K562 (cell line): Measurements from ENCODE around the gene CREM. TPM values are rescaled to one million over a fixed set of nuclear protein-coding genes. Genes with fewer than 3 reads are reported as not detected.

Source experiments
- ASH1L ChIP-seq: fragments of 450-650 bp; IDR thresholded peaks from 2 replicates; pipeline ENCODE4 v1.6.1; 2018; ENCODE audit warnings: borderline replicate concordance, mild to moderate bottlenecking, low read depth; ENCODE audit not compliant: partially characterized antibody
- DNMT1 ChIP-seq: fragments of 450-650 bp; IDR thresholded peaks from 2 replicates; pipeline ENCODE4 v1.6.1; 2016; ENCODE audit warnings: antibody characterized with exemption, mild to moderate bottlenecking
- ELK3 ChIP-seq: fragments of 450-650 bp; formaldehyde crosslinking; IDR thresholded peaks from 2 replicates; pipeline ENCODE4 v1.4.0; 2020; ENCODE audit warnings: mild to moderate bottlenecking
- FOXA3 ChIP-seq, 2 experiments: fragments of 450-650 bp in 1 of 2; sonication (generic) in 1 of 2; formaldehyde crosslinking; IDR thresholded peaks in 1 of 2; conservative IDR thresholded peaks in 1 of 2; 2 replicates each; pipeline versions ENCODE4 v1.4.0 to v1.8.0; 2020 to 2022; ENCODE audit warnings: mild to moderate bottlenecking in 2 of 2, missing genetic modification reagents in 1 of 2
- GATAD2B ChIP-seq: fragments of 450-650 bp; IDR thresholded peaks from 2 replicates; pipeline ENCODE4 v1.6.1; 2017; ENCODE audit warnings: mild to moderate bottlenecking, borderline replicate concordance
- GTF2B ChIP-seq: IDR thresholded peaks from 2 replicates; pipeline ENCODE4 v1.6.1; 2011; ENCODE audit not compliant: insufficient read length; ENCODE audit errors: extremely low read depth
- HNRNPK ChIP-seq: fragments of 200-400 bp; formaldehyde crosslinking; IDR thresholded peaks from one replicate; pipeline ENCODE4 v1.6.1; 2018; ENCODE audit warnings: mild to moderate bottlenecking, low read depth, low read length; ENCODE audit not compliant: poor library complexity, severe bottlenecking
- HOXB6 ChIP-seq: fragments of 250-450 bp; sonication (Bioruptor Pico); IDR thresholded peaks from 2 replicates; pipeline ENCODE4 v1.5.1; 2022; ENCODE audit warnings: mild to moderate bottlenecking, borderline replicate concordance
- JUND ChIP-seq, 2 experiments: IDR thresholded peaks; 2 replicates in 1 of 2; 3 replicates in 1 of 2; pipeline ENCODE4 v1.6.1; 2011; ENCODE audit warnings: borderline replicate concordance in 2 of 2, low read depth in 2 of 2, low read length in 2 of 2, improper control_type of control experiment in 1 of 2, missing biosample characterization in 1 of 2, missing genetic modification characterization in 1 of 2, missing genetic modification reagents in 1 of 2
- LARP7 ChIP-seq: fragments of 450-650 bp; IDR thresholded peaks from 2 replicates; pipeline ENCODE4 v1.6.1; 2016
- LCOR ChIP-seq: sonication (generic); formaldehyde crosslinking; IDR thresholded peaks from 2 replicates; pipeline ENCODE4 v1.8.0; 2022; ENCODE audit warnings: mild to moderate bottlenecking, missing genetic modification reagents
- MBD2 ChIP-seq: sonication (generic); IDR thresholded peaks from 2 replicates; pipeline ENCODE4 v1.6.1; 2016; ENCODE audit warnings: low read depth, borderline replicate concordance
- MECOM ChIP-seq: fragments of 250-450 bp; sonication (Bioruptor Pico); IDR thresholded peaks from 2 replicates; pipeline ENCODE4 v1.8.0; 2022; ENCODE audit warnings: inconsistent platforms
- NFE2 ChIP-seq: IDR thresholded peaks from 2 replicates; pipeline ENCODE4 v1.6.1; 2014; ENCODE audit warnings: antibody characterized with exemption, low read depth
- POLR3A ChIP-seq: IDR thresholded peaks from 2 replicates; pipeline ENCODE4 v1.6.1; 2011; ENCODE audit warnings: borderline replicate concordance, mild to moderate bottlenecking, moderate library complexity; ENCODE audit not compliant: insufficient read length, insufficient read depth; ENCODE audit errors: extremely low read depth
- RCOR1 ChIP-seq, 2 experiments: IDR thresholded peaks; 2 replicates each; pipeline ENCODE4 v1.6.1; 2012; ENCODE audit warnings: low read depth in 2 of 2, low read length in 2 of 2, borderline replicate concordance in 1 of 2, improper control_type of control experiment in 1 of 2
- SNRNP70 ChIP-seq: fragments of 200-400 bp; formaldehyde crosslinking; optimal IDR thresholded peaks from 2 replicates; pipeline ENCODE3; 2017; ENCODE audit warnings: low read depth, low read length
- TGIF2 ChIP-seq: sonication (generic); formaldehyde crosslinking; IDR thresholded peaks from 2 replicates; pipeline ENCODE4 v1.8.1; 2022; ENCODE audit warnings: mild to moderate bottlenecking, missing genetic modification reagents, moderate library complexity
- U2AF1 ChIP-seq: fragments of 200-400 bp; formaldehyde crosslinking; optimal IDR thresholded peaks from 2 replicates; pipeline ENCODE3; 2017; ENCODE audit warnings: mild to moderate bottlenecking, low read depth, low read length, moderate library complexity
- WHSC1 ChIP-seq: IDR thresholded peaks from one replicate; pipeline ENCODE4 v1.6.1; 2012; ENCODE audit warnings: low read length, control low read depth, inconsistent platforms
- ZNF143 ChIP-seq: sonication (generic); formaldehyde crosslinking; IDR thresholded peaks from 2 replicates; pipeline ENCODE4 v1.9.0; 2022; ENCODE audit warnings: mild to moderate bottlenecking, missing genetic modification reagents
- ZNF165 ChIP-seq: fragments of 250-450 bp; sonication (Bioruptor Pico); IDR thresholded peaks from 2 replicates; pipeline ENCODE4 v1.4.0; 2020; ENCODE audit warnings: borderline replicate concordance
- ZNF212 ChIP-seq: fragments of 450-650 bp; formaldehyde crosslinking; IDR thresholded peaks from 2 replicates; pipeline ENCODE4 v1.4.0; 2020; ENCODE audit warnings: mild to moderate bottlenecking
- ZNF445 ChIP-seq: fragments of 250-450 bp; sonication (Bioruptor Pico); IDR thresholded peaks from 2 replicates; pipeline ENCODE4 v1.4.0; 2020; ENCODE audit warnings: low read depth, mild to moderate bottlenecking, moderate library complexity
- ZNF589 ChIP-seq: fragments of 200-800 bp; sonication (Bioruptor generic); IDR thresholded peaks from 2 replicates; pipeline ENCODE4 v1.6.1; 2016; ENCODE audit warnings: low read depth, missing genetic modification characterization, missing compliant biosample characterization
- ZNF778 ChIP-seq: fragments of 450-650 bp; formaldehyde crosslinking; IDR thresholded peaks from 2 replicates; pipeline ENCODE4 v1.4.0; 2020; ENCODE audit warnings: mild to moderate bottlenecking, moderate library complexity
- ZZZ3 ChIP-seq: fragments of 450-650 bp; IDR thresholded peaks from 2 replicates; pipeline ENCODE4 v1.6.1; 2016; ENCODE audit warnings: antibody characterized with exemption, mild to moderate bottlenecking, moderate library complexity
- polyA plus RNA-seq, 8 experiments: library from polyadenylated mRNA; depleted of rRNA in 4 of 8; stranded (reverse) in 5 of 8; unstranded in 3 of 8; fragments of >200 nt; fragmentation: Nextera tagmentation in 2 of 8; fragmentation: Illumina TruSeq in 1 of 8; extraction: Ambion mirVana in 2 of 8; extraction: Trizol in 1 of 8; gene quantifications; 2 replicates each; pipeline versions ENCODE4 v1.2.1 to v1.2.3, GENCODE V29; 2011 to 2014; ENCODE audit warnings: inconsistent platforms in 1 of 8, missing spikeins in 1 of 8
- total RNA-seq, 7 experiments: library from RNA; depleted of rRNA in 6 of 7; stranded (reverse); fragments of >200 nt in 6 of 7; fragmentation: Illumina TruSeq in 2 of 7; extraction: Trizol in 2 of 7; gene quantifications; 2 replicates each; pipeline versions ENCODE4 v1.2.1 to v1.2.3, GENCODE V29; 2011 to 2021; ENCODE audit warnings: low replicate concordance in 1 of 7

Gene CREM
- total and polyA plus RNA-seq, 9 of the 15 experiments (the other 6 are each of a cell fraction or from before 2014, with no cell fraction given): 39.1 to 70.2 (median 48.3) TPM

GRCh38 chr10:35090162-35090954, 36.3 kb upstream of the CREM start, which contains the start of gene CUL2 (continued):
- TF ChIP-seq GTF2B (no peak), LARP7 (0 out of 2 replicates have a peak, but pooled peaks have one; percentile 41), POLR3A (no peak), ELK3 (CRISPR knock-in tag) (no peak), ZNF165 (CRISPR knock-in tag) (no peak), DNMT1 (no peak), HNRNPK (peak; percentile 73), ASH1L (peak; percentile 80), LCOR (no peak), GATAD2B (no peak), ZNF778 (CRISPR knock-in tag) (no peak), RCOR1 (IDR thresholded peaks at IDR 0.05; ENCODE audit: borderline replicate concordance in 1 of 2, low read depth in 2 of 2, low read length in 2 of 2) (peak in 1 of 2 experiments; percentile 58; a peak in 1 of 4 replicates), WHSC1 (no peak), NFE2 (no peak), TGIF2 (no peak), HOXB6 (no peak), ZNF445 (CRISPR knock-in tag) (no peak), ZNF589 (CRISPR knock-in tag) (no peak), ZNF143 (CRISPR knock-in tag) (no peak), MBD2 (peak; percentile 96), MECOM (CRISPR knock-in tag) (no peak), FOXA3 (CRISPR knock-in tag; conservative IDR thresholded peaks at IDR 0.05 in 1 of 2, IDR thresholded peaks at IDR 0.05 in 1 of 2) (no peak), U2AF1 (no peak), ZZZ3 (peak; percentile 68; the same call in 1 of the 2 replicates), JUND (IDR thresholded peaks at IDR 0.05; ENCODE audit: borderline replicate concordance, low read depth, low read length) (peak; percentile 91), JUND (tag; IDR thresholded peaks at IDR 0.05; ENCODE audit: borderline replicate concordance, low read depth, low read length) (0 out of 3 replicates have a peak, but pooled peaks have one; percentile 56), SNRNP70 (no peak), ZNF212 (no peak)
